ENCODE measurements around the gene HJURP.

HJURP gene

DNA sequence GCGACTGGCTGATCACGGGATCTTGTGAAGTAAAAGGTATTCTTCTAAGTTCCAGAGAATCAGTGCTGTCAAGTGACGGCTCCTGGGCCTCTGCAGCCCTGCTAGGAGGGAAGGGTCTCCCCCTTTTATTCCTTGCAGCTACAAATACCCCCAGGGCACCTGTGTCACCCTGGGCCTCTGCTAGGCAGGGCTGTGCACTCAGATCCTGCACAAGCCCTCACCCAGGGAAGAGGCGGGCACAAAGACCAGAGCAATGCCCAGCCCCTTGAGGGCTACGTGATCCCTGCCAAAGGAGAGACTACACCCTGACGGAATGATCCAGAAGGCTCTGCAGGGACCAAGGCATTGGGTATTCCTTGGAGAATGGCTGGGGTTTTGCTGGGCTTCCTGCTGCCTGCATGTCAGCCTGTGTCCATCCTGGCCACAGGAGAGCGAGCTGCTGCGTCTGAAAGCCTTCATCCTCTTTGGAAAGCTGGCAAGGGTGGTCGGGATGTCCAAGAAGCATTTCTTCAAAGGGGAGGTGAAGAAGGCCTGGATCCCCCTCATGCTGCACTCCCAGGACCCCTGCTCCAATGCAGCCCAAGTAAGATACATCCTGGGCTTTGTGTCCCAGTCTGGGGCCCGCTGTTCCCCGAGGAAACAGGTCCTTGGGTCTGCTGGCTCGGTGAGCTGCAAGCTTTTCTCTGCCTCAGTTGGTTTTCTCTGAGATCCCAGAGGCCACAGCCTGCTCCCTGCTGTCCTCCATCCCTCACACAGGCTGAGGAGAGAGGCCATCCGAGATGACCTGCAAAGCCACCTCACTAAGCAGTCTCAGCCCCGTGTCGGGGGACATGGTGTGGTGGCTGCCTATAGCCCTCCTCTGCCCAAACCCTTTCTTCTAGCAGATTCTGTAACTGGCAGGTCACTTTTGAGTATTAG lies 24.9 kb downstream of the HJURP start:
- DNase-seq: no peak

DNA sequence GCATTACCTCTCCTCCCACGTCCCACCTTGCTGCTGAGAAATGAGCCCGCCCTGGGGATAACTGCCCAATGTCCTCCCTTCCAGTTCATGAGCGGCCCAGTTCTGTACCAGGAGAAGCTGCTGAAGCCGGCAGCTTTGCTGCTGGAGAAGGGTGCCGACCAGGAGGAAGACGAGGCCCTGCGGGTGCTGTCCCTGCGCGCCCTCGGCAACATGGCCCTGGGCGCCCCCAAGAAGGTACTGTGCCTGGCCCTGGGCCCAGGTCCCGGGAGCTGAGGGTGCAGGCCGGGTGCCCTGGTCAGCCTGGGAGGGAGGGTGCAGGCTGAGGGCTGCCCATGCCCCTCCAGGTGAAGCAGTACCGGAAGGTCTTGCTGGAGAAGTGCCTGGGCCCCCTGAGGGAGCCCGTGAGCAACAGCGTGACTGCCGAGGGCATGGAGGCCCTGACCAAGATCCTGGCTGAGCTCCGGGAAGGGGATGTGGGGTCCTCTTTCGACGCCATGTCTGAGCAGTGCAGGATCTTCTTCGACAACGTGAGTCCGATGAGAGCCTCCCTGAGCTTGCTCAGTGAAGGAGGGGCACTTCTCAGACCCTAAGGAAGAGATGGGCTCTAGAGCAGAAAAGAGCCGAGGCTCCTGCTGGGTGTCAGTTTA lies 25.7 kb downstream of the HJURP start:
- no peak for DNase-seq

DNA sequence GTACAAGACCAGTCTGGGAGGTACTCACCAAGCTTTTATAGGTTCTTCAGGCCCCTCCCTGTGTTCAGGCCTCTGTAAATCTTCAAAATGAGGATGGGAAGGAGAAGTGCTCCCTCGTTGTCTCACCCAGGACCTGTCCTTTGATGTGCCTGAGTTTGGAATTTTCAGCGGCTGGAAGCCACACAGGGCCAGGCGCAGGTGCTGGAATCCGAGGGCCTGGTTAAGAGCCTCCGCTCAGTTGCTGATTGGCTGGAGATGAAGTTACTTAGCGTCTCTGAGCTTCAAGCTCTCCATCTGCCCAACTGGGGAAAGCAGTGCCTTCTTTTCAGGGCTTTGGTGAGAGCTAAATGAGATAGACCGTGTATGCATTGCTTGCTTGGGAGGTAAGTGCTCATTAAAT lies 30.0 kb downstream of the HJURP start:
- no peak for DNase-seq

DNA sequence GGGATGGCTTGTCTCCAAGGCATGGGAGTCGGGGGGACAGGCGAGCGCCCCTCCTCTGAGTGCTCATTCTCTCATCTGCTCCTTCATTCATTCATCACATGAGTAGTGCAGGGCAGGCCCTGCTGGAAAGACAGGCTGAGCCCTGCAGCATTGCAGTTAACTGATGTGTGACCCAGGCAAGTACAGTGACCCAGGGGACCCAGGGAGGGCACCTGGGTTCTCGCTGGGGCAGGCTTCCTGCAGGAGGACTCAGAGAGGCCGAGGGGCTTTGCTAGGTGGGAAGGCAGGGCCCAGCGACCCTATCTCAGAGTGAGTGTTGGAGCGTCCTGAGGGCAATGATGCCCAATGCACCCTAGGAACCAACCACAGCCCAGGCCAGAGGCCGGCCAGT lies 30.6 kb downstream of the HJURP start:
- no peak for DNase-seq

DNA sequence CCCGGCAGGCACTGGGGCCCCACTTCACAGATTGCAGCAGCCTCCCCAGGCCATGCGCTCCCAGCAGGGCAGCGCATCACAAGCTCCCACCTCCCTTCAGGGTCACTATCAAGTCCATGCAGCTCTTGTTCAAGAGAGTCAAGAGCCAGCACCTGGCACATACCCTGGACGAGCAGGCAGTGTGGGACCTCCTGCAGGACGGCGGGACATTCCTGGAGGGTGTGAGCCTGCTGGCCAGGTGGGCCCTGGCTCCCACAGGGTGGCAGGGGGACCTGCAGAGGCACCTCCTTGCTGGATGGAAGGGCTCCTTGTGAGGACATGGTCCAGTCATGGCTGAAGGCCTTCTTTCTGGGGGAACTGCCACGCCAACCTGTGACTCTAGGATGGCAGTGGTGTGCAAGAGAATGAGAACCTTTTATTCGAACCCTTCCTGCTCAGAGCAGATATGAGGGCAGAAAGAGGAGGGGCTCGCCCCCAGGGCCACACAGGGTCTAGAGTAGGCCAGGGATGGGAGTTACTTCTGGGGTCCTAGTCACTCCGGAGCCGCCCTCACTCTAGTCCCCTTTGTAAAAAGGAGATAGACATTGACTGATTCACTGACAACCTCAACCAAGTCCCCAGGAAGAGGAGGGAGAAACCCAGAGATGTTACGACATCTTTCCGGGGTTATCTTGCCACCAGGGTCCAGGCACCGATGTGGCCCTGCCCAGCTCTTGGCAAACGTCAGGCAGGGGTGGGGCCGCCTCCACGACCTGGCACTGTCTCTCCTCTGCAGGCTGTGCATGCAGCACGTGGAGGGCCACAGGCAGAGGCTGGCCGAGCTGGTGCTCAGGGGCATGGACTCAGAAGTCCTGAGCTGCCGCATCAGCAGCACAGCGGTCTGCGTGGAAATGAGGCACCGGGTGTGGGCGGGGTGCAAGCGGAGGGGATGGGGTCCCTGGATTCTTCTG lies 31.3 kb downstream of the HJURP start:
- no peak for DNase-seq

DNA sequence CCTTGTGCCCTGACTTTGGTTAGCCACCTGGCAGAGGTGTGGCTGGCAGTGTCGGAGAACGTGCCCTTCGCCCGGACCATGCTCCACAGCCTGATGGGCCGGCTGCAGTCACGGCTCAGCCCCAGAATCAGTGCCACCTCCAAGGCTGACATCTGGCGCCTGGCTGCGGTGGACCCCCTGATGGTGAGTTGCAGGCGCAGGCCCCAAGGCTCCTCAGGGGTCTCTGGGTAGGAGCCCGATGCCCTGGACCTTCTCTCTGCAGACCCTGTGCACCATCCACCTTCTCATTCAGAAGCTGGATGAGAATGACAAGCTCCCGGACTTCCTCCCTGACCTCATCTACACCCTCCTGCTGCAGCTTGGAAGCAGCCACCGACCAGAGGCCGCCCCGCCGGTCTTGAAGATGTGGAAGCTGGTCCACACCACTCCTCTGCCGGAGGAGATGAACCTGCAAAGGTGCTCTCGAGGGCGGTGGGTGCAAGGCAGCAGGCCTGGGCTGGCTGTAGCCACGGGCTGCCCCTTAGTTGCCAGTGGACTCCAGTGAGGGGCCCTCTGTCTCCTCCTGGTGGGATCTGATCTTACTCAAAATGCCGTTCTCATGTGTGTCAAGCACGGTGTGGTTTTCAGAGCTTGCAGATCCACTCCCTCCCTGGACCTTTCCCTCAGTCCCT lies 32.1 kb downstream of the HJURP start:
- no peak for DNase-seq

DNA sequence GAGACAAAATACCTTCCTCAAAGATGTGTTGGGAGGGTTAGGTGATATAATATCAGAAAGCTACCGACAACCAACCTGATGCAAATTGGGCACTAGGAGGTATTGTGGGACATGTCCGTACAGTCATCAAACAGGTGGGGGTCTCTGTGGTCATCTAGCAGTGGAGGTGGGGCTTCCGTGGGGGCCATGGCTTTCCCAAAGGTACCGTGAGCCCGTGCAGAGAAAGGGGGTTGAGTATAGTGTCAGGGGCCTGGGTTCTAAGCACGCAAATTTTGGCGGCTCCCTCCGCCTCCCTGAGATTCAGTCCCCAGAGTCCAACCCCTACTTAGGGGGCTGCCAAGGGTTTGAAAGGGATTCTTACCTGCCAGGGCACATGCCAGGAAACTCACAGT lies 32.6 kb downstream of the HJURP start:
- DNase-seq: no peak

DNA sequence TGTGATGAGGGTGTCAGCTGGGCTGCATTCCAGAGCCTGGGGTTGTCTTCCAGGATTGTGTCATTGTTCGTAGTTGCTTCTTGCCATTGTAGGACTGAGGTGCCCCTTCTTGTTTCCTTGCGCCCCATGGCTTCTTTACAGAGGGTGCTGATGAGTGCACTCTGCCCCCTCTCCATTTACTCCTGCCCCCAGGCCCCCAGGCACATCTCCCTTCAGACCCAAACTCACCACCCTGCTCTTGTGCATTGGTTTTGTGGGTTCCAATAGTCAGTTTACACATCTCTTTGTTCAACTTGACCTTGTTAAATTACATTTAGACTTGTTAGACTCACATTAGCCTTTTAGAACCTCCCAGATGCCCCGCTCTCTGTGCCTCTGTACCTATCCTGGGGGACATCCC lies 33.1 kb downstream of the HJURP start:
- no peak for DNase-seq

DNA sequence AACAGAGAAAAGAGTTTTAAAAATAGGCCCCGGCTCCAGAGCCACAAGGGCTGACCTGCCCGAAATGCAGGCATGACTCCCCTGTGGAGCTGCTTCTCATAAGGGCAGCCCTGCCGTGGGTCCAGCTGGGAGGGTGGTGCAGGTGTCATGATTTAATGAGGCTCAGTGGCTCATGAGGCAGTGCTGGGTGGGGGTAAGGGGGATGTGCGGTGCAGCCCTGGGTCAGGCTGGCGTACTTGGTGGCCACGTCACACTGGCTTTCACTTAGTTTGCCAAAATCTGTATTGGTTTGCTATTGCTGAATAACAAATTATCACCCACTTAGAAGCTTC lies 33.6 kb downstream of the HJURP start:
- DNase-seq: no peak

DNA sequence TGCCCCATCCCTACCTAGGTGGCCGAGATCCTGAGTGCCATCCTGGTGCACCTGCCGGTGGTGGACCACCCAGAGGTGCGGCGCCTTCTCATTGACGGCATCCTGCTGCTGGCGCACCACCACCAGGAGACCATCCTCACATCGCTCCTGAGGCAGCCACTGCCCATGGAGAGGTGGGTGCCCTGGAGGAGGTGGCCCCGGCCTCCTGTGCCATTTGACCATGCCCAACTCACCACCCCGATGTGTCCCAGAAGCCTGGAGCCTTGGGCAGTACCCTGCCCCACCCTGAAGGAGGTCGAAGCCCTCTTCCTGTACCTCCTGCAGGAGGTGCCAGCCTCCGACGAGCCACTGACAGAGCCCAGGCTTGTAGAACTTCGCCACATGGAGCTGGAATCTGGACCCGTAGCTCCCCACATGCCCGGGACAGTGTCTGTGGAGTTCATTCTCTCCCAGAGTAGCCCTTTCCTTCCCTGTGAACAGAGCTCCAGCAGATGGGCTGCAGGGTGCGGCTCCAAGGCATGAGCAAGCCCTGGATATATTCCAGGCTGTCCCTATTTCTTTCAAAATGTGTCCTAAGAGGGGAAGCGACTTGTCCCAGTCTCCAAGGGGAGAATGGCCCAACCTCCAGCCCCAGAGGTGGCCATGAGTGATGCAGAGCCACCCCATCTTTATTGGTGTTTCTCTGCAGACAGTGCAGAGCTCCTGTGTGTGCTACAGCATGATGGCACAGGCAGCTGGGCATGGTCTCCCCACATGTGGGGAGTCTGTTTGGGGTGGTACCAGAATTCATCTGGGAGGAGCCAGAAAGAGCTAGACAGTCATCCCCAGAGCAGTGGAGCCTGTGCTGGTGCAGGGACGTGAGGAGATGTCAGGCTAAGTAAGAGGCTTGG lies 34.2 kb downstream of the HJURP start:
- DNase-seq: no peak

DNA sequence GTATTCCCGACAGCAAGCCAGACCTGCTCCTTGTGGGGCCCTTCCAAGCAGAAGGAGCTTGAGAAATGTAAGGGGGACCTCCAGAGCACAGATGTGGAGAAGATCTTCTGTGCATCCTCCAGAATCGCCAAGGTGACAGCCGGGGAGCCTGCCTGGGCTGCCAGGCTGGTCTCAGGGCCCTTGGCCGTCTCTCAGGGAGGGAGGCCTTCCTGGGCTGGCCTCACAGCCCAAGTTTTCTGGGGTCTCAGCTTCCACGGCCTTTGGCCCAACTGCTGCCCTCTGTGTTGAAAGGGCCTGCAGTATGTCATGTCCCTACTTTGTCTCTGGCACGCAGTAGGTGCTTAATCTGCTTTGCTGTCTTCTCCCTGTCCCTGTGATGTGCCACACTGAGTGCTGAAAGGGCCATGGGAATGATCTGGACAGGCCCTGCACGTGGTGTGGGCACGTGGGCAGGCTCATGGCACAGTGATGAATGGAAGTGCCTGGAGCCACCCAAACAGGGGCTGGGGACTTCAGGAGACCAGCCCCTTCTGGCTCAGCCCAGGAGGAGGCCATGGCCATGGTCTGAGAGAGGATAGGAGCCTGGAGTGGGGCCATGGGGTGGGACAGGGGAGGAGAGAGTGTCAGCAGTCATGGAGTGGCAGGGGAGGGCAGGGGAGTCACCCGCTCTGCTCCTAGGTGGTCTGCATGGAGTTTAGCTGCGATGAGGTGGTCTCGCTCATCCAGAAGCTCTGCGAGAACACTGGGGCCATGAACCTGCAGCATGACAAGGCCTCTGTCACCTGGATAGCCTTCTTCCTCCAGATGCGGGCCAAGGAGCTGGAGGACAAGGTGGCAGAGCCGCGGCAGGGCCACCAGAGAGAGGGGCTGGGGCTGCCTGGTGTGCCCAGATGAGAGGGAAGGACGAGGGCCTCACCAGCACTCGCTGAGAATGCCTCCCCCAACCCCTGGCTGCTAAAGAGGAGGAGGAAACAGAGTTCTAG lies 35.4 kb downstream of the HJURP start:
- DNase-seq: no peak

DNA sequence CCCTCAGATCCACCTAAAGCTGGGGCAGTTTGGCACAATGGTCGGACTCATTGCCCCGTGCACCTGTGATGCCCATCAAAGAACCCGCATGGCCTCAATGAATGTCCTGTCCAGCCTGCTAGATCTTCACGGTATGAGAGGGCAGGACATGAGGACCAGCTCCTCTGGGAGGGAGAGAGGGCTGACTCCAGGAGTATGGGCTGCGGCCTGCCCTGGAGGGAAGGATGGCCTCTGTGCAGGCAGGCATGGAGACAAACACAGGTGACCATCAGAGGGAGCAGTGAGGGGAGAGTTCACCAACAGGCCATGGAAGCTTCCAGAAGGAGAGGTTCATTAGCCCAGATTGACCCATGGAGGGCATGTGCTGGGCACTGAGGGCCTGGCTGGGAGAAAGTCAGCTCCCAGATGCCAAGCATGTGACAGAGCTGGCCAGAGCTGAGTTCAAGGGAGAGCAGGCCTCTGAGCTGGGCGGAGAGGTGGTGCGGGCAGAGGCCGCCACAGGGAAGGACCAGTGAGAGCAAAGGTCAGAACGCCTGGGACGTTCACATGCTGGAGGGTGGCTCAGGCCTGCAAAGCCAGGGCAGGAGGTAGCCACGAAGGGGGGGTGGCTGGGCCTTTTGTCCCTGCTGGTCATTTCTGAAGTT lies 36.2 kb downstream of the HJURP start:
- no peak for DNase-seq

DNA sequence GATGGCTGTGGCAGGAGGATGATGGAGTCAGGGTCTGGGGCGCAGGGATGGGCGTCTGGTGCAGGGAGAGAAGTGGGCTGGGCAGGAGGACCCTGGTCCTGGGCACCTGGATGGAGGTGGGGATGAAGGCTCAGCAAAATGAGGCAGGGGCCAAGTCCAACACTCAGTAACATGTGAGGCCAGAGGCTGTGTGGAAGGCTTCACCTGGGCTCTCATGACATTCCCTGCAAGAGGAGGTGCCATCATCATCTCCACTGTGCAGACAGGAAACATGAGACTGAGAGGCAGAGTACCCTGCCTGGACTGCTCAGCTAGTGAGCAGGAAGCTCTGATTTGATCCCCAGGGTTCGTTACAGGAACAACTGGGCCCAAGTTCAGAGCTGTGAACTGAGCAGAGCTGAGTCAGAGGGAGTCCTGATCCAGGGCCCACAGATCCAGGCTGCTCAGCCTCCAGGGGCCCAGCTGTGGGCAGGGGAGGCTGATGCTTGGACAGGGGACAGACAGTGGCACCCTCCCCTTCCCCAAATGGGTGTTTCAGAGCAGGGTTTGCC lies 36.9 kb downstream of the HJURP start:
- DNase-seq: no peak

DNA sequence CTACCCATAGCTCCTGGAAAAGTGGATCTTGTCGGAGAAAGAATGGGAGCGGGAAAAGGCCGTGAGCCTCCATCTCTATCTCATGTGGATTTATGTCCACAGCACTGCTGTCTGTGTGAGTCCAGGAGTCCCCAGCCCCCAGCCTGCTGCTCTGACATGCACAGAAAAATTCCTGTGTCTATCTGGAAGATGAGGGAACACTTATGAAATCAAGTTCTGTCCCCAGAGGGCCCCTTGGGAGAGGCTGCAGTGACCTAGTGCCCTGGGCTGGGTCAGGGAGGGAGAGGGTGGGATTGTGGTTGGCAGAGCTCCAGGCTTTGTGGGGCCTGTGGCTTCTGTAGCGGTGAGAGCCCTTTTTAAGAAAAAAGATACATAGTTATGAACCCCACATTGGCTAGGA lies 37.6 kb downstream of the HJURP start:
- no peak for DNase-seq

DNA sequence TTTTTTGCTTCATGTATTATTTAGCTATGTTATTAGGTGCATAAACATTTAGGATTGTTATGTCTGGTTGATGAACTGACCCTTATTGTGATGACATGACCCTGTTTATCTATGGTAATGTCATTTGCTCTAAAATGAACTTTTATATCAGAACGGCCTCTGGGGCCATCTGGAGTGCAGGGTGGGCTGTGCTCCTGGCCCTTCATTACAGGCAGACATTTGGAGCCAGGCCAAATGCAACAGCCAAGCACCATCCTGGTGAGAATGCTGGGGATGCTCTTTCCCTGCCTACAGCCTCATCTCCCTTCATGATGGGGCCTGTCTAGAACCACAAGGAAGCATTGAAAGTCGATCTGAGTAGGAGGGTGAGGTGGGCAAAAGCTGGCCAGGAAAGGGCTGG lies 38.0 kb downstream of the HJURP start:
- DNase-seq: no peak

DNA sequence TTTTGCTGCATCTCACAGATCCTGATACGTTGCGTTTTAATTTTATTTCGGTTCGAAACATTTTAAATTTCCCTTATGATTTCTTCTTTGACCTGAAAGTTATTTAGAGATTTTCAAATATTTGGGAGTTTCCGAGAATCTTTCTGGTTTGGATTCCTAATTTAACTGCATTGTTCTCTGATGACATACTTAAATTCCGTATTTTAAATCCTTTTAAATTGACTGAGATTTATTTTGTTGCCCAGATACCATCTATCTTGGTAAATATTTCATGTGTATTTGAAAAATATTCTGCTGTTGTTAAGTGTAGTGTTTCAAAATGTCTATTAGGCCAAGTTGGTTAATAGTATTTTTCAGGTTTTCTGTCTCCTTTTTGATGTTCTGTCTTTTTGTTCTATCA lies 38.5 kb downstream of the HJURP start:
- DNase-seq: no peak

DNA sequence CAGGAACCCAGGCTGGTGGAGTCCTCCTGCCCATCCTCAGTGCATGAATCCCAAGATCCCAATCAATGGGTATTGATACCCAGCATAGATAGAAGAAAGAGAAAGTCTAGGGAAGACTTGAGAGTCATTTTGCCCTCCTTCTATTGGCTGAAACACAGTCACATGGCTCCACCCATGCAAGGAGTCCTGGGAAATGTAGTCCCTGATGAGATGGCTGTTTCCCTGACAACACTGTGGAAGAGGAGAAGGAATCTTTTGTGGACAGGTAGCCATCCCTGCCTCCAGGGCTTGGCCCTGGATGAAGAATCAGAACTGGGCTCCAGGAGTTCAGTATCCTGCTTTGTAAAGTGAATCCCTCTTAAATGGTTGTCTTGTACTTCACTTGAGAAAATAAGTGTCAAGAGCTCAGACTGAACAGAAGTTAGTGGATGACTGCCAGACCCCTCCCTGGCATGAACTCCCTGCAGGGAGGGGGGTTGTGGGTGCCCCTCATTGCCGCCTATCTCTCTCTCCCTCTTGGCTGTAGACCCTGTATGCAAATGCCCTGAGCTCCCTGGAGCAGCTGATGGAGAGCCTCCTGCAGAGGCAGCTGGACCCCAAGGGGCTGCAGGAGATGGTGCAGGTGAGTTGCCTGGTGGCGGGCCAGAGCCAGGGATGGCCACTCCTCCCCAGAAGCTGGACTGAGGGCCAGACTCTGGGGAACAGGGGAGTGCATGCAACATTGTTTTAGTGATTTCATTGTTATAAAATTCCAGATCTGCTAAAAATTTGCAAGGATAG lies 40.1 kb downstream of the HJURP start:
- DNase-seq: no peak

DNA sequence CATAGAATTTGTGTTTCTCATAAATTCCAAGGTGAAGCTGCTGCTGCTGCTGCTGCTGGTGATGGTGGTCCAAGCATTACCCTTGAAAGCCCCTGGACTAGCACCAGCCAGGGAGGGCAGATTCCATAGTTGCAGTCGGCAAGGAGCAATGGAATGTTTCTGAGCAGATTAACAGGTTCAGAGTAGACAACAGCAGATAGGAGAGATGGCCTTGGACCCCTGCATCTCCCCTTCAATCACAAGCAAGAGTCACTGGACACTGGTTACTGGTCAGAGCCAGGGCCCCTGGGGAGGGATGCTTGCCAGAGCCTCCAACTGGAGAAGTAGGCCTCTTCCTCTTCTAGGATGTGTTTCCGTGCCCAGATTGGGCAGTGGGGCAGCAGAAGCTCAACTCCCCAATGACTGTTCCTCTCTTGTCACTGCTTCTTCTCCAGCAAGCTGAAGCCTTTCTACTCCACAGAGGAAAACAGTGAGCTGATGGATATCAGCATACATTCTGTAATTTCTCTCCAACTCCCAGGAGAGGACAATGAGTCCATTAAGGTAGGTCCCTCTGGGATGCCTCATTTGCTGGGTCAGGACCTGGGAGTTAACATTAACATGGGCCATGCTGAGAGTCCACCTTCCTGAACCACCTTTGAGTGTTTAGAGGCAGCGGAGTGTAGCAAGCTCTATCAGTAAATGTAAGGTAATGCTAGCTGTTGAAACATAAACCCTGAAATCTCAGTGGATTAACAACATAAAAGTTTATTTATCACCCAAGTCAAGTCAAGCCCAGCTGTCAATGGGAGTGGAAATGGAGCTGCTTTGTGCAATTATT lies 40.9 kb downstream of the HJURP start:
- no peak for DNase-seq
